Inflammatory macrophage treated with lipopolysaccharide for 1 hour (primary cell): ENCODE results near the gene FOXN1.
"Not testable (repeated sequence)": the region's sequence is repeated elsewhere in the genome, so short reads cannot be mapped to it uniquely, and the experiment has no call there.

Experiments
- DNase-seq, 2 donors: peaks; one replicate each; pipeline ENCODE4 v3.0.0-alpha.2; 2020 to 2022

FOXN1 gene

GRCh38 chr17:28505986-28506665, at the start of gene FOXN1:
TSS of gene FOXN1 (plus strand) at chr17:28506348. CDS start at chr17:28523970, 17,622 bp downstream.
- no peak for DNase-seq

GRCh38 chr17:28457890-28458289, 48.3 kb upstream of the FOXN1 start:
- DNase-seq, result no peak

GRCh38 chr17:28458881-28459280, 47.3 kb upstream of the FOXN1 start:
- DNase-seq, result not testable (repeated sequence)

GRCh38 chr17:28460901-28461300, 45.2 kb upstream of the FOXN1 start:
- no peak for DNase-seq

GRCh38 chr17:28466001-28466400, 40.1 kb upstream of the FOXN1 start:
- no peak for DNase-seq

GRCh38 chr17:28466521-28467048, 39.6 kb upstream of the FOXN1 start:
- no peak for DNase-seq

GRCh38 chr17:28467456-28468025, 38.6 kb upstream of the FOXN1 start:
- DNase-seq, result peak; percentile 62 to 73

- not testable (repeated sequence) for DNase-seq
Observed at GRCh38 chr17:28468033-28468735, 38.0 kb upstream of the FOXN1 start.

- no peak for DNase-seq
Observed at GRCh38 chr17:28468781-28469180, 37.4 kb upstream of the FOXN1 start.

GRCh38 chr17:28469376-28469775, 36.8 kb upstream of the FOXN1 start:
- DNase-seq, result no peak

- DNase-seq, result no peak
Observed at GRCh38 chr17:28470266-28470913, 35.8 kb upstream of the FOXN1 start.

- no peak for DNase-seq
Observed at GRCh38 chr17:28470914-28471366, 35.2 kb upstream of the FOXN1 start.

GRCh38 chr17:28471531-28472342, 34.4 kb upstream of the FOXN1 start:
- no peak for DNase-seq

- no peak for DNase-seq
Observed at GRCh38 chr17:28472871-28473497, 33.2 kb upstream of the FOXN1 start.

GRCh38 chr17:28473542-28473941, 32.6 kb upstream of the FOXN1 start, which contains the start of gene SLC13A2:
TSS of gene SLC13A2 (plus strand) at chr17:28473644. CDS start at chr17:28473713, 69 bp downstream.
- DNase-seq, result no peak

GRCh38 chr17:28474111-28474531, 32.0 kb upstream of the FOXN1 start:
- DNase-seq, result no peak

- DNase-seq, result peak; percentile 25 to 36
Observed at GRCh38 chr17:28475151-28475900, 30.8 kb upstream of the FOXN1 start.

GRCh38 chr17:28476076-28476865, 29.9 kb upstream of the FOXN1 start:
- peak; percentile 13 to 18 for DNase-seq

GRCh38 chr17:28477928-28478327, 28.2 kb upstream of the FOXN1 start:
- no peak for DNase-seq
